Mononuclear cell (primary cell): ENCODE measurements around the gene NFIB. TPM values are rescaled to one million over a fixed set of nuclear protein-coding genes. Genes with fewer than 3 reads are reported as not detected.

ENCODE experiments used
- H3K27me3 ChIP-seq: 2 replicates; pipeline ENCODE4 v1.6.0; 2011; ENCODE audit warnings: low read length, control low read depth; ENCODE audit not compliant: insufficient read depth
- H3K4me1 ChIP-seq: 2 replicates; pipeline ENCODE4 v1.5.1; 2011; ENCODE audit warnings: mild to moderate bottlenecking, low read length, control low read depth; ENCODE audit not compliant: insufficient read depth
- H3K4me3 ChIP-seq: 2 replicates; pipeline ENCODE4 v1.5.1; 2011; ENCODE audit warnings: mild to moderate bottlenecking, low read length, moderate library complexity
- H3K9me3 ChIP-seq: 2 replicates; pipeline ENCODE4 v1.5.1; 2011; ENCODE audit warnings: low read depth, mild to moderate bottlenecking, control low read depth, low read length
- total RNA-seq: library from RNA; depleted of rRNA; stranded (reverse); fragments of >200 nt; gene quantifications from one replicate; pipeline ENCODE4 v1.2.3, GENCODE V29; 2012

NFIB gene
- total RNA-seq, 1 donor: 0.42 TPM

- H3K4me3 ChIP-seq: no peak overlapping the region
- no peaks in the 10 kb centered on the region for H3K4me1 ChIP-seq
- H3K9me3 ChIP-seq: no peaks in the 10 kb centered on the region
- H3K27me3 ChIP-seq: no peaks in the 10 kb centered on the region
These were observed 217.6 kb downstream of the NFIB start for GRCh38 chr9:14096258-14096922.

- H3K27me3 ChIP-seq: no peaks in the 10 kb centered on the region
- no peak overlapping the region for H3K4me3 ChIP-seq
- no peaks in the 10 kb centered on the region for H3K9me3 ChIP-seq
- no peaks in the 10 kb centered on the region for H3K4me1 ChIP-seq
These were observed 218.7 kb downstream of the NFIB start for GRCh38 chr9:14095277-14095676.

- Histone ChIP-seq H3K4me1 (no peaks in the 10 kb centered on the region), H3K9me3 (no peaks in the 10 kb centered on the region), H3K27me3 (no peaks in the 10 kb centered on the region), H3K4me3 (no peak overlapping the region)
These were observed 219.4 kb downstream of the NFIB start for GRCh38 chr9:14094491-14094890.

- H3K4me1 ChIP-seq: no peaks in the 10 kb centered on the region
- no peaks in the 10 kb centered on the region for H3K27me3 ChIP-seq
- no peak overlapping the region for H3K4me3 ChIP-seq
- no peaks in the 10 kb centered on the region for H3K9me3 ChIP-seq
These were observed 221.6 kb downstream of the NFIB start for GRCh38 chr9:14092344-14092743.

- Histone ChIP-seq H3K4me1 (no peaks in the 10 kb centered on the region), H3K9me3 (no peaks in the 10 kb centered on the region), H3K4me3 (no peak overlapping the region), H3K27me3 (no peaks in the 10 kb centered on the region)
These were observed 224.7 kb downstream of the NFIB start for GRCh38 chr9:14089051-14089803.

- no peak overlapping the region for H3K4me3 ChIP-seq
- no peaks in the 10 kb centered on the region for H3K27me3 ChIP-seq
- H3K9me3 ChIP-seq: no peaks in the 10 kb centered on the region
- H3K4me1 ChIP-seq: no peaks in the 10 kb centered on the region
These were observed 226.4 kb downstream of the NFIB start for GRCh38 chr9:14087576-14087975.

- no peaks in the 10 kb centered on the region for H3K27me3 ChIP-seq
- H3K9me3 ChIP-seq: no peaks in the 10 kb centered on the region
- H3K4me3 ChIP-seq: no peak overlapping the region
- no peaks in the 10 kb centered on the region for H3K4me1 ChIP-seq
These were observed 227.4 kb downstream of the NFIB start for GRCh38 chr9:14086495-14086894.

GRCh38 chr9:14085810-14086209 is 228.1 kb downstream of the NFIB start:
- Histone ChIP-seq H3K27me3 (no peaks in the 10 kb centered on the region), H3K9me3 (no peaks in the 10 kb centered on the region), H3K4me1 (no peaks in the 10 kb centered on the region), H3K4me3 (no peak overlapping the region)

GRCh38 chr9:14084867-14085266 is 229.1 kb downstream of the NFIB start:
- no peaks in the 10 kb centered on the region for H3K9me3 ChIP-seq
- no peak overlapping the region for H3K4me3 ChIP-seq
- no peaks in the 10 kb centered on the region for H3K27me3 ChIP-seq
- no peaks in the 10 kb centered on the region for H3K4me1 ChIP-seq

- Histone ChIP-seq H3K4me1 (no peaks in the 10 kb centered on the region), H3K9me3 (no peaks in the 10 kb centered on the region), H3K27me3 (no peaks in the 10 kb centered on the region), H3K4me3 (no peak overlapping the region)
These were observed 230.6 kb downstream of the NFIB start for GRCh38 chr9:14083366-14083765.

GRCh38 chr9:14082732-14083131 is 231.2 kb downstream of the NFIB start:
- H3K4me1 ChIP-seq: no peaks in the 10 kb centered on the region
- no peak overlapping the region for H3K4me3 ChIP-seq
- no peaks in the 10 kb centered on the region for H3K27me3 ChIP-seq
- no peaks in the 10 kb centered on the region for H3K9me3 ChIP-seq

- Histone ChIP-seq H3K27me3 (no peaks in the 10 kb centered on the region), H3K4me1 (no peaks in the 10 kb centered on the region), H3K4me3 (no peak overlapping the region), H3K9me3 (no peaks in the 10 kb centered on the region)
These were observed 232.2 kb downstream of the NFIB start for GRCh38 chr9:14081745-14082144.

GRCh38 chr9:14080959-14081542 is 232.9 kb downstream of the NFIB start:
- H3K4me3 ChIP-seq: no peak overlapping the region
- no peaks in the 10 kb centered on the region for H3K27me3 ChIP-seq
- H3K4me1 ChIP-seq: no peaks in the 10 kb centered on the region
- no peaks in the 10 kb centered on the region for H3K9me3 ChIP-seq

GRCh38 chr9:14079440-14079839 is 234.5 kb downstream of the NFIB start:
- Histone ChIP-seq H3K4me3 (no peak overlapping the region), H3K27me3 (no peaks in the 10 kb centered on the region), H3K4me1 (no peaks in the 10 kb centered on the region), H3K9me3 (no peaks in the 10 kb centered on the region)

GRCh38 chr9:14077672-14078071 is 236.3 kb downstream of the NFIB start:
- H3K4me3 ChIP-seq: no peak overlapping the region

More at GRCh38 chr9:14077672-14078071, 236.3 kb downstream of the NFIB start:
- Histone ChIP-seq H3K9me3 (no peaks in the 10 kb centered on the region), H3K4me1 (no peaks in the 10 kb centered on the region), H3K27me3 (no peaks in the 10 kb centered on the region)
